Activated CD4-positive, CD25-positive, alpha-beta regulatory T cell treated with anti-CD3 and anti-CD28 coated beads, Interleukin-2, amount 50 U/mL, for 16 hours (primary cell): ENCODE data around the gene GOLT1A.
"Not testable (repeated sequence)": the region's sequence is repeated elsewhere in the genome, so short reads cannot be mapped to it uniquely, and the experiment has no call there.

ENCODE experiments used
- DNase-seq: peaks from one replicate; pipeline ENCODE4 v3.0.0-alpha.2; 2020; ENCODE audit warnings: low read depth, low spot score

Gene GOLT1A

DNA sequence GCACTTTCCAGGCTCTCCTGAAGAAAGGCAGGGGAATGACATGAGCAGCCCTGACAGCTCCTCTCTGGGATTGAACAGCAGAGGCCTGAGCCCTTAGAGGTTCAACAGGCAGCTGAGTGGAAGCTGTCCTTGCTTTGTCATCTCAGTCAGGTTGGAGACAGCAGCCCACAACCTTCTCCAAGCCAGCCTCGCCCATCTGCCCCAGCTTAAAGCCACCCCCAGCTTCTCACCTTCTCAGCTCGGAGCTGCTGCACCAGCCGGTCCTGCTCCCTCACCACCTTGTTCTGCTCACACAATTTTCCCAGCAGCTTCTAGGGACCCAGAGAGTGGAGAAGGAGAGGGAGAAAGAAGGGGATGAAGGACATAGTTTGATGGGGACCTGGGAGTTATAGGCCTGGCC is 35.2 kb upstream of the GOLT1A start:
- DNase-seq: no peak

DNA sequence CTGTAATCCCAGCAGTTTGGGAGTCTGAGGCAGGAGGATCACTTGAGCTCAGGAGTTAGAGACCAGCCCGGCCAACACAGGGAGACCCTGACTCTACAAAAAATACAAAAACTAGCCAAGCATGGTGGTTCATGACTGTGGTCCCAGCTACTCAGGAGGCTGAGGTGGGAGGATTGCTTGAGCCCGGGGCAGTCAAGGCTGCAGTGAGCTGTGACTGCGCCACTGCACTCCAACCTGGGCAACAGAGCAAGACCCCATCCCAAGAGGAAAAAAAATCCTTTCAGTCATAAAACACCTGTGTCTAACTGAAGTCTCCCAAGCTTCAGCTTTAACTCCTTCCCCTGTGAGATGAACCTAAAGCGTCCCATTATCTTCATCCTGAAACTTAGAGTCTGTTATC is 33.1 kb upstream of the GOLT1A start:
- DNase-seq: no peak

DNA sequence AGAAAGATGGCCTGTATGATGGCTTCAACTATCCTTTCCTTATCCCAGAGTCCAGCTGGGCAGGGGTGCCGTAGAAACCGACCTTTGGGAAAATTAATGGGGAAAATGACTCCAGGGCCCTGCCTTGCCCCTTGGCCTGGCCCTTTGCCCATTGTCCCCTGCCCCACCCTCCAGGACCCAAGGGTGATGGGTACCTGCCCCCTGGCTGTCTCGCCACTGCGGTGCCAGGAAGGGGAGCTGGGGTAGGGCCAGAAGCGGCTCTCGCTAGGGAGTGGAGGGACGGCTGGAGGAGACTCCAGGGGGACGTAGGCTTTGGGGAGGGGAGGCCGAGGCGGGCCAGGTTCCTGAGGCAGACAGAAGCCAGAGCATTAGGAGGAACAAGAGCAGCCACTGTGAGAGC is 29.1 kb upstream of the GOLT1A start:
- no peak for DNase-seq

DNA sequence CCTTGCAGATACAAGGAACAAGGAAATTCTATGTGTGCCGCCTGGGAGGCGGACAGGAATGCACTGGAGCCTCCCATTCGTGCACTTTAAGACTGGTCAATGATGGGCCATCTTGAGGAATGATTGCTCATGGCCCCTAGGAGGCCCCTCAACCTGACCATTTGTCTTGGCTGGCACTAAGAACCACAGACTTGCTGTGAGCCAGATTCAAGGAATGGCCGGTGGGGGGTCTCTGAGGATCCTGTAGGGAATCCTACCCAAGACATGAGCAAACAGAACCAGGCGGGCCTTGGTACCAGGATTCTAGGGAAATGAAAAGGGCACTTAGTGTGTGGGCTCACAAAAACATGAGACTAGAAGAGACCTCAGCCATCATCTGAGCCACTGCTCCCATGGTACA is 28.1 kb upstream of the GOLT1A start:
- no peak for DNase-seq

DNA sequence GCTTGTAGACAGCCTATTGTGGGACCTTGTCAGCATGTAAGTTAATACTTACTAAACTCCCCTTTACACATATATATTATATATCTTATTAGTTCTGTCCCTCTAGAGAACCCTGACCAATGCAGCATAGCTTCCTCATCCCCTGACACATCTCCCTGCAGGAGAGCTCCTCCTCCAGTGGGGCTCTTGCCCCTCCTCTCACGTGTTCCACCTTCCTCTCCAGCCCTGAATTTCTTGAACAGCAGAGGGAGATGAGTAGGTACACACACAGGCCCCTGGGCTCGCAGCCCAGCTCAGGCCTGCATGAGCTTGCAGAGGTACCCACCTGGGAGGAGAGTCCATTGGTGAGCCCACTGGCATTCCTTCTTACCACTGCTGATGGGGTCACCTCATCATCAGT is 27.3 kb upstream of the GOLT1A start:
- no peak for DNase-seq

DNA sequence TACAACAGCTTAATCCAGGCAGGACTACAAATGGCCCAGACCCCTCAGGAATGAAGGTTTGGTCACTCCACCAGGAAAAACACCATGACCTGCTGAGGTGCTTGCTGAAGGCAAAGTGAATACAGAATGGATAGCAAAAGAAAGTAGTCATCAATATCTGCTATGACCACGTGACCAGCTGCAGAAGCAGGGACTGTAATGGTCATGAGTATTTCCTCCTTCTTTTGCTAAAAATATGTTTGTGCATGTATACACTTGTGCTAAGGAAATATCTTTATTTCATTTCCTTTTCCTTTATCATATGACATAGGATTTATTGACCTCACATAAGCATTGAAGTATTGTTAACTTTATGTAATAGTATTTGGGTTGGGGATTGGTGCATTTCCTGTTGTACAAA is 26.4 kb upstream of the GOLT1A start:
- no peak for DNase-seq

DNA sequence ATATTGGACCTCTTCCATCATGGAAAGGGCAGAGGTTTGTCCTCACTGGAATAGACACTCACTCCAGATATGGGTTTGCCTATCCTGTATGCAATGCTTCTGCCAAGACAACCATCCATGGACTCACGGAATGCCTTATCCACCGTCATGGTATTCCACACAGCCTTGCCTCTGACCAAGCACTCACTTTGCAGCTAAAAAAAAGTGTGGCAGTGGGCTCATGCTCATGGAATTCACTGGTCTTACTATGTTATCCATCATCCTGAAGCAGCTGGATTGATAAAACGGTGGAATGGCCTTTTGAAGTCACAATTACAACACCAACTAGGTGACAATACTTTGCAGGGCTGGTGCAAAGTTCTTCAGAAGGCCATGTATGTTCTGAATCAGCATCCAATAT is 25.6 kb upstream of the GOLT1A start:
- DNase-seq: not testable (repeated sequence)

DNA sequence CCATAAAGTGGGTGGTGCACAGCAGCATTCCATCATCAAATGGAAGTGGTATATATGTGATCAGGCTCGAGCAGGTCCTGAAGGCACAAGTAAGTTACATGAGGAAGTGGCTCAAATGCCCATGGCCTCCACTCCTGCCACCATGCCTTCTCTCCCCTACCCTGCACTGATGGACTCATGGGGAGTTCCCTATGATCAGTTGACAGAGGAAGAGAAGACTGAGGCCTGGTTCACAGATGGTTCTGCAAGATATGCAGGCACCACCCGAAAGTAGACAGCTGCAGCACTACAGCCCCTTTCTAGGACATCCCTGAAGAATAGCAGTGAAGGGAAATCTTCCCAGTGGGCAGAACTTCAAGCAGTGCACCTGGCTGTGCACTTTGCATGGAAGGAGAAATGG is 24.7 kb upstream of the GOLT1A start:
- not testable (repeated sequence) for DNase-seq

DNA sequence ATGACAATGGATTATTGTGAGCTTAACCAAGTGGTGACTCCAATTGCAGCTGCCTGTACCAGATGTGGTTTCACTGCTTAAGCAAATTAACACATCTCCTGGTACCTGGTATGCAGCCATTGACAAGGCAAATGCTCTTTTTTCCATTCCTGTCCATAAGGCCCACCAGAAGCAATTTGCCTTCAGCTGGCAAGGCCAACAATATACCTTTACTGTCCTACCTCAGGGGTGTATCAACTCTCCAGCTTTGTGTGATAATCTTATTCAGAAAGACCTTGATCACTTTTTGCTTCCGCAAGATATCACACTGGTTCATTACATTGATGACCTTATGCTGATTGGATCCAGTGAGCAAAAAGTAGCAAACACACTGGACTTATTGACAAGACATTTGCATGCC is 23.7 kb upstream of the GOLT1A start:
- not testable (repeated sequence) for DNase-seq

DNA sequence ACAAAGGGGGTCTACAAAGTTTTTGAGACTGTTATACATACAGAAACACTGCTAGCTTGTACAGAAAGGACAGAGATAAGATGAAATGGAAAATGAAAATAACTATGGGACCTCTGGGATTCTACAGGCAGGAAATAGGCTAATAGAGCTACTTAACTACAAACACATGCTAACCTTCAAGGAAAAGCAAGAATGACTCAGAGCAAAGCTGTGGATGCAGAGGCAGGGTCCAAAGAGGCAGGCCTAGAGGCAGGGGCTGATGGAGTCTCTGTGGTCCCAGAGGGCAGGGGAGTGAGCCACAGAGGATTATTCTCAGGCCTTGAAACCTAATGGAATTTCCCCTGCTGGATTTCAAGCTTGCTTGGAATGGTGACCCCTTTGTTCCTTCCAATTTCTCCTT is 18.7 kb upstream of the GOLT1A start:
- DNase-seq: no peak

DNA sequence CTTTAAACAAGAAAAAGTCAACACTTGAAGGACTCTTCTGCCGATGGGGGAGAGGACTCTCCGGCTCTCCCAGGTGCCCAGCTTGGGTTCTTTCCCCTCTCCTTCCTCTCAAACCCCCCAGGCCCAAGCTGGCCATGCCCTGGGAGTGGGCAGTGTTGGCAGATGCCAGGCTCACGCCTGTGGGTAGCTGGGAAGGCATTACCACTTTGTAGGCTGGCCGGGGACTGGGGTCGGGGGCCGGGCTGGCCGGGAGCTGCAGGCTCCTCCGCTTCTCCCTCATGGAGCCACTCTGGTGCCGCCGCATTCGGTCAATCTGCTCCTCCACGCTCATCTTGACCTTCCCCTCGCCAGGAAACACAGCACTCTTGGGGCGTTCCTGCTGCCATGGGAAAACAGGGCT is 16.4 kb upstream of the GOLT1A start:
- no peak for DNase-seq

DNA sequence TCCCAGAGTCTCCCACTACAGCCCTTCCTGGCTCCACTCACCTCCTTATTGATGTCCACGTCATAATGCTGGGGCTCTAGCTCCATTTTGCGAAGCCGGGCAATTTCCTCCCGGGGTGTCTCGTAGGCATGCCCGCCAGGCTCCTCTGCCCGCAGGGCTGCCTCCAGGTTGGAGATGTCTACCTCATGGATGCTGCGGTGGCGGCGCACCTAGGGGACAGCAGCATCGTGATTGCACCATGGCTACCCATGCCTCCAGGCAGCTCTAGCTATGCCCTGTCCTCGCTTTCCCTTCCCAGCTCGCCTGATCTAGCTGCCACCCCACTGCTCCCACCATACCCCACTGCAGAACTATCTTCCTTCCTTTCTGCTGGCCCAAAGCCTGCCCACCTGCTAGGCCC is 15.1 kb upstream of the GOLT1A start:
- no peak for DNase-seq

DNA sequence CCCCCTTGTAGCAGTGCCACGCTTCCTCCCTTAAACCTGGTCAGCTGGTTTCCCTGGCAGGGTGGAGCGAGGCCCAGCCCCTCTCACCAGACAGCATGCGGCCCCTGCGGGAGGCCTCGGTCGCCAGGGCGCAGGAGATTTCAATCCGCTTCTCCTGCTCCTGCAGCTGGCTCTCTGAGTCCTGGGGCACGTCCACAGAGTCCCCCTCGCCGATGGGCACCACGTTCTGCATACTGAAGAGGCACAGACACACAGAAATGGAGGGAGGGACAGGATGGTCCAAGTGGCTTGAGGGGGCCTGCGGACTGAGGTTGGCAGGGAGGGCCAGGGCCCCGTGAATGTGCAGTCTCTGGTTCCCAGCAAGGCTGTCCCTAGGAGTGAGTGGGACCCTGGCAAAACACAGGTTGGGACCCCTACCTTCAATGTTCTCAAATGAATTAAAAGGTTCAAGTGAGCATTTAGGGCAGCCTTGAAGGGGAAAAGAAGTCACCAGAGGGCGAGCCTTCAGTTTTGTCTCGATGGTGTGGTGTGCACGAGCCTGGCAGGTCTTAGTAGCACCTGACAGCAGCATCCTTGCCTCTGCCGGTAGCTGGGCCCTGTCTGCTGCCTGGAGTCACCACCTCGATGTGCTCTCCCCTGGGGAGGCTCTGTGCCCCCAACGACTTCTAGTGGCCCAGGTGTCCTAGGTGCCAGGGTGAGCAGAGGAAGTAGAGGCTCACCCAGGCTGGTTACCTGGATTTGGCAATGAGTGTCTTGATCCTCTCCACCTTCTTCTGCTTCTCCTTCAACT is 14.4 kb upstream of the GOLT1A start:
- DNase-seq: no peak

DNA sequence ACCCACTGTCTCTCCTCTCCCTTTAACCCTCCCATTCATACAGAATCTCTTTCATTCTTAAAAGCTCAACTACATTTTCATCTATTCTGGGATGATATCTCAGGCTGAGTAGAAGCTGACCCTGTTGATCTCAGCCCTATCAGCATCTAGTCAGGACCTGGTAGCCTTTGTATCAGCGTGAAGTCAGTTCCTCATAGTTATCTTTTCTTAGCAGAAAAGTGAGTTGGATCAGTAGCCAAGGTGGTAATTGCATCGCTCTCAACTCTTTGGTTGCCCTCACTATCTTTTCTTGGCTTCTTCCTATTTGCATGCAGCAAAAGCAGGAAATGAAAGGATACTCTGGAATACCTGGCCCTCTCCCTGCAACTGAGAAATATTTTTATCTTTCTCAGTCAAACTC is 13.6 kb upstream of the GOLT1A start:
- DNase-seq: no peak

DNA sequence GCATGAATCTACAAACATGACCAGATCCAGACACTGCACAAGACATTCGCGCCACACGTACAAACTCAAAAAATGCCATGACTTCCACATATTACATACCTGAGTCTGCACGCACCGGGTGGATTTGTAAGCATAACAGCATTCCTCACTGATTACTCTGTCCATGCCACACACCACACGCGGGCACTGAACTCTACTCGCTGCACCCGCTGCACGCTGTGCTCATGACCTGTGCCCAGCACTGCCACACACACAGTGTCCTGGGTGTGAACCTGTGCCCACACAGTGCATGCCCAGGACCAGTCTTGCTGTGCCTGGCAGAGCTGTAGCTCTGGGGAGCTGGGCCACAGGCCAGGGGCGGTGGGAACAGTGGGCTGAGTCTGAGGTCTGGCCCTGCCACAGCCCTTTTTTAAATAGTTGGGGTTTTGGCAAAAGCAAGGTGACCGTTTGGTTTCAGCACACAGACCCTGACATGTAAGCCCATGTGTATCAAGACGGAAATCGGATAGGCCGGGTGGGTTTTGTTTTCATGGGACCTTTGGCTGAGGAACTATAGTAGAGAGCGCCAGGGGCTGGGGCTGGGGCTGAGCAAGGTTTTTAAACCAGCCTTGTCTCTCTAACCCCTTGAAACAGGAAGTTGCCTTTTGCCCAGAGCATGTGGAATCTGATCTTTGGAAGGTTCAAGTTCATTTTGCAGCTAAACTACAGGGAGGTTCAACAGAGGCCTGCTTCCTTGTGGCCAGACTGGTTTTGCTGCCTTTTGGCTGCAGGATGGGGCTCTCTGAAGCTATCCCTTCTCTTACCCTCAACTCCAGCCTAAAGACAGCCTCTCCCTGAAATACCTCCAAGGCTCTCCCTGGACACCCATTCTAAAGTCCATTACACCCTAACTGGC is 12.3 kb upstream of the GOLT1A start:
- no peak for DNase-seq

DNA sequence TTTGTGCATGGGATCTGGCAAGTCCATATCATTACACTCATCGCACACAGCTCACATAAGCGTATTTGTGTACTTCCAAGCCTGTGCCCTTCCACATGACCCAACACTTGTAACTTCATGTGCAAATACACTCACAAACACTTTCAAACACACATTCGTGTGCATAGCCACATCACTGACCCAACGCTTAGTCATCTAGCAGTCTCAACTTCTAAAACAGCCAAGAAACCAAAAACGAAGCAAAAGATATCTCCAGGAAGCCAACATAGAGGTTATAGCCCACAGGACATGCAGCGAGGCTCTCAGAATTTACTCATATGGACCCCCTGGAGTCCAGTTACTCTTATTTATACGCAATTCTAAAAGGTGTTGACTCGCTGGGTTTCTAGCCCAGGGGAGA is 10.9 kb upstream of the GOLT1A start:
- DNase-seq: no peak

DNA sequence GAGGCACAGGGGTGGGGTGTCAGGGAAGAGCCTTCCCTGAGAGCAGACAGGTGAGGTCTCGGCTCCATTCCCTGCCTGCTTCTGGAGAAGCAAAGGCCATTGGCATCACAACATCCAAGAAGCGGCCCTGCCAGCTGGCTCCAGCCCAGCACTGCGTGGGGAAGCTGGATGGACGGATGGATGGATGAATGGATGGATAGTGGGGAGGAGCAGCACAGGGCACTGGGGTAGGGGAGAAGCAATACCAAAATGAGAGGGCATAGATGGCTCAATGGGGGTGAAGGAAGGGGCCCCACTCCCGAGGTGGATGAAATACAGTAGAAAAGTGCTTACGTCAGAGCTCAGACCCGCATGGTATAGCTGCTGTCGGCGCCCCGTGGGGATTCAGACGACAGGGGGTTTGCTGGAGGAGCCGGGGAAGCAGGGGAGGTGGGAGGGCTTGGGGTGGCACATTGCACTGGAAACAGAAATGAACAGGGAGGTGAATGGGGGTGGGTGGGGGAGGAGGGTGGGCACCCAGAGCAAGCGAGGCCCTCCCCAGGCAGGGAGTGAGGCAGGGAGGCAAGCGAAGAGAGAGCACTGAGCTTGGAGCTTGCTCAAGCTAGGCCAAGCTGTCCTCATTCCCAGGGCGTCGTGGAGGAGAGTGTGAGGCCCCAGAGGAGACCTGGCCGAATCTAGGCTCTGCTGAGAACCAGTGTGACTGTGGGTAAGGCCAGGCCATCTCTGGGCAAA is 9.5 kb upstream of the GOLT1A start:
- no peak for DNase-seq

DNA sequence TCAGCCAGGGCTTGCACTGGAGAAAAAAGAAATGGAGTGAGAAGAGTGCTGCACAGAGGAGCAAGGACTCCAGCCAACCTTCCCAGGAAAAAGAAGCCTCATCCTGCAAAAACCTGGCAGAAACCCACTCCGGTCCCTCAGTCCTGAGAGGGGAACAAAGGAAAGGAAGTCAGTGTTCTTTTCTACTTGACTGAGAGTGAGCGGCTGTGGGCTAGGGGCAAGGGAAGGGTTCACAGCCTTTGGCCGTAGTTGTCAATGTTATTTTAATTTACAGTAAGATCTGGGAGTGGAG is 8.9 kb upstream of the GOLT1A start:
- DNase-seq: no peak

DNA sequence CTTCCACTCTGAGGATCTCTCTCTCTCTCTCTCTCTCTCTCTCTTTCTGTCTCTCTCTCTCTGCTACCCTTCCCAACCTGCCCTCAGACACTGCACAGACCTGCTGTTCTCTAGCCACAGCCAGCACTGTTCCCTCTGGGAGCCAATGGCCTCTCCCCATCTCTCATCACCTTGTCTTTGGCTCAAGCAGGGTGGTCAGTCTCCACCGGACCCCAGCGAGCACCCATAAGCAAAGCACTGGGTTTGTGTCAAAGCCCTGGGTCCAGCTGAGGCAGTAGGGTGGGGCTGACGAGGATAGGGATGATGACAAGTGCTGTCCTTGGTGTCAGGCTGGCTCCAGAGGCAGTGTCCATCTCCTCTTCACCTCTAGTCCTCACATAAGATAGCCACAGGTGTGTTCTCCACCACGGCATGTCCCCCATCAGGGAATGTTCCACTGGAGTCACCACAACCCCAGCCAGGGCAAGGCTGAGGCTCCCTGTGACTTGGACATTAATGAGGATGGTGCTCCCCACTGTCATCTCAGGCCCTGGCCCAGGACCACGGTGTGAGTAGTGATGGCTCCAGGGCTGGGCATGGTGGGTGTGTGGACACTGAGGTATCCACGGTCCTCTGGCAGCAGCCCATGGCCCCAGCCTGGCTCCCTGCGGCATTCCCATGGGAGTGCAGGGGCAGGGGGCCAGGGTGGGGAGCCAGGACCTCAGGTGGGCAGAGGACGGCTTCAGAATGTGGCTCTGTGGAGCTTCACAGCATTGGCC is 8.4 kb upstream of the GOLT1A start:
- DNase-seq: no peak

DNA sequence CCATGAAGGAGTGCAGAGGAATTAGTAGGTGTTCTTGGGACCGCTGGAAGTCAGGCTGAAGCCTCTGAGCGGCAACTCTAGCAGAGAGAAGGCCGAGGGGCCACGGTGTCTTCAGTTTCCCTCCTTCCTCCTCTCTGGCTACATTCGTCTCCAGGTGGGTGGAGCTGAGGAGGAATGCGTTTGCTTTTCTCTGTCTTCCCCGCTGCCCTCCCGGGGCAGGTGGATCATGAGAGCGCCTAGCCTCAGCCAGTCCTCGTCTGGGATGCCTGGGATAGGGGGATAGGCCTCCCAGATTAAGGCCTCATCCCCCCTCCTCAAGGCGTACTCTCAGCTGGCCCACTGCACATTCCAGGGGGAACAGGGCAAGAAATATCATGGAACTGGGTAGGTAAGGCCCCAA is 7.5 kb upstream of the GOLT1A start:
- DNase-seq: no peak

DNA sequence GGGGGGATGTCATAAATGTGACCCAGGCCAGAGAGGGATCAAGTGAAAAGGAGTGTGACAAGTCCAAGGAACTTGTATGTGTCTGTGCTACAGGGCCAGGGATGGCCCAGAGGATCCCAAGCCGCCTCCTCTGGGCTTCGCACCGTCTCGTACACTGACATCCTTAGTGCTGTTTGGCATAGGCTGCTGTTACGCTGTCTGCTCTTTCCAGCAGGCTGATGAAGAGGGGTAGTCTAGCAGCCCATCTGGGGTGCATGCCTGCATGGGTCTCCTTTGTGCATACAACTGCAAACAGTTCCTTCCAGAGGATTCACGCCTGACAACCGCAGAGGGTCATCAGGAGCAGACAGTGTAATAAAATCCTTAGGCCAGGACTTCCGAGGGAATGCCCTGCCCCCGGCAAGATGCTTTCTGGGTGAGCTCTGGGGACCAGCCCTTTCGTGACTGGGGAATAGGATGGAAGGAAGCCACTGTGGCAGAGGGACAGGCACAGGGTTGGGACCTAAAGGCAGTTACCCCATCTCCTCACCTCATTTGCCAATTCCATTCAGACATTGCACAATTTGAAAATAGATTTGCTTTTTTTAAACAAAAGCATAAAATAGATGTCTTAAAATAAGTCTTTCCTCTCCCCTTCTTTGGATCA is 6.3 kb upstream of the GOLT1A start:
- DNase-seq: no peak
